ENCODE data around the gene TAF4B.
"Not testable (repeated sequence)": the region's sequence is repeated elsewhere in the genome, so short reads cannot be mapped to it uniquely, and the experiment has no call there.

Gene TAF4B

DNA sequence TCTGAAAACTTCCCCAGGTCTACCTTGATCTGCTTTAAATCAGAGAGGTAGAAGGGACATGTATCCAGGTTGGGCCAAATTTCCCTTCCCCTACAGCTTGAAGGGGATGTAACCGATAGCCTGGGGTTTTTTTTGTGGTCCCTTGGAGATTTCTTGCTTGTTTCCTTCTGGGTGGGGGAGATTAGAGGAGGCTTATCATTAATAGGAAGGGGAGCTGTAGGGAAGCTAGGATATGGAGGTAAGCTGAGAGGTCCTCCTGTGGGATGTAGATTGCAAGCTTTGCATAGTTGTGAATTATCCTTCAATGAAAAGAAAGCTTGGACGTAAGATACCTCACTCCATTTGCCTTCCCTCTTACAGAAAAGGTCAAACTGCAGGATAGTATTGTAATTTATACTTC is 11.1 kb downstream of the TAF4B start:
- not testable (repeated sequence) for FAIRE-seq

GRCh38 chr18:26238718-26239117 is 12.5 kb downstream of the TAF4B start:
- not testable (repeated sequence) for FAIRE-seq

- FAIRE-seq: not testable (repeated sequence)
Measured at GRCh38 chr18:26242392-26242791, 16.1 kb downstream of the TAF4B start.

DNA sequence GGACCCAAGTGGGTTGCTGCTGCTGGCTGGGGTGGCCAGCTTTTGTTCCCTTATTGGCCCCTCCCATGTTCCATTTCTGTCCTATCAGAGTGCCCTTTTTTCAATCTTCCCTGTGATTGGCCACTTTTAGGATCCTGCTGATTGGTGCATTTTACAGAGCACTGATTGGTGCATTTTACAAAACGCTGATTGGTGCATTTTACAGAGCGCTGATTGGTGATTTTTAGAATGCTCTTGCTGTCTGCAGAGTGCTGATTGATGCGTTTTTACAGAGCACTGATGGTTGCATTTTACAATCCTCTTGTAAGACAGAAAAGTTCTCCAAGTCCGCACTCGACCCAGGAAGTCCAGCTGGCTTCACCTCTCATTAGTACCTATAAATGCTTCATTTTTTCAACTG is 19.2 kb downstream of the TAF4B start:
- not testable (repeated sequence) for FAIRE-seq

DNA sequence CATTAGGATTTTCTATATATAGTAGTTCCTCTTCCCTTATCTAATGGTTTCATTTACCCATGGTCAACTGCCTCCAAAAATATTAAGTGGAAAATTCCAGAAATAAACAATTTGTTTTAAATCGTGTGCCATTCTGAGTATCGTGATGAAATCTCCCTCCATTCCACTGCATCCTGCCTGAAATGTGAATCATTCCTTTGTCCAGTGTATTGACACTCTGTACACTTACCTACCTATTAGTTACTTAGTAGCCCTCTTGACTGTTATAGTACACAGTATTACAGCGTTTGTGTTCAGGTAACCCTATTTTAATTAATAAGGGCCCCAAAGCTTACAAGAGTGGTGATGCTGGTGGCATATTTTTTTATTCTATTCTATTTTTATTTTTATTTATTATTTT is 26.2 kb downstream of the TAF4B start:
- no peak for FAIRE-seq

DNA sequence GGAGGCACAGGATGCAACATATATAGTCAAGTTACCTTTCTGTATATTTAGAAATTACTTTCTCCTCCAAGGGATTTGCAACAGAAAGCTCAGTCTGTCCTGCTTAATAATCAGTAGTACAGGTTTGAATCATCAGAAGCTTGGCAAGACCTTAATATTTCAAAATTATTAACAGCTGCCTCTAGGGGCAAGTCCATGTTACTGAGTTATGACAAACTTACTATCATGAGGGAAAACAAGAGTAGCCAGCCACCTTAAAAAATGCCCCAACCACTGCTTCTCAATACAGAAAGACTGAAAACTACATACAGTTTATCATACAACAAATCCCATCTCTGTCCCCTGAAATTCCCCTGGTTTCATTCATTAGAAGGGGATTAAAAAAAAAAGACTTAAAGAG is 28.6 kb downstream of the TAF4B start:
- not testable (repeated sequence) for FAIRE-seq

- no peak for FAIRE-seq
Measured at GRCh38 chr18:26255695-26256622, 29.7 kb downstream of the TAF4B start.

DNA sequence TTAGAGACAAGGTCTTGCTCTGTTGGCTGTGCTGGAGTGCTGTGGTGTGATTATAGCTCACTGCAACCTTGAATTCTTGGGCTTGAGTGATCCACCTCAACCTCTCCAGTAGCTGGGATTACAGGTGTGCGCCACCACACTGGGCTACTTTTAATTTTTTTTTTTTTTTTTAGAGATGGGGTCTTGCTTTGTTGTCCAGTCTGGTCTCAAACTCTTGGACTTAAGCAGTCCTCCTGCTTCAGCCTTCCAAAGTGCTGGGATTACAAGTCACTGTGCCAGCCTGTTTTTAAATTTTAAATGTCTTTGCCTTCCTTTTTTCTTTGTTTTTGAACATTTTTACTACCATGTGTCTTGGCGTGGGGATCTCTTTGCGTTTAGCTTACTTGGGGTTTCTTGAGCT is 32.5 kb downstream of the TAF4B start:
- no peak for FAIRE-seq

GRCh38 chr18:26259416-26259815 is 33.2 kb downstream of the TAF4B start:
- FAIRE-seq: not testable (repeated sequence)

GRCh38 chr18:26262156-26262555 is 35.9 kb downstream of the TAF4B start:
- FAIRE-seq: no peak

- FAIRE-seq: no peak
Measured at GRCh38 chr18:26267357-26267930, 41.2 kb downstream of the TAF4B start.

DNA sequence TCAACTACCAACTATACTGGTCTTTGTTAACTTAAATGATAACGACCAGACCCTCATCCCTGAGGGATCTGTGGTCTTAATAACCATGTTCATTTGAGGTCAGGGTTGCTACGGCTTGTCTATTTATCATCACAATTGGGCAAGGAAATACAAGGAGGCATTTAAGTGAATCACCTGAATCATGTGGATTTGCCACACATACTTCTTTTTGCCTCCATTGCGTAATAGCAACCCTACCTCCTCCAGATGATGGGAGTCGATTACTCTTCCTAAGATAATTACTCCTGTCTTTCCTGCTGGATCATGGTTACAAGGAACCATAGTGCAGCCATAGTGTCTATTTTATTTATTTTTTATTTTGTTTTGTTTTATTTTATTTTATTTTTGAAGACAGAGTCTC is 42.2 kb downstream of the TAF4B start:
- FAIRE-seq: no peak

DNA sequence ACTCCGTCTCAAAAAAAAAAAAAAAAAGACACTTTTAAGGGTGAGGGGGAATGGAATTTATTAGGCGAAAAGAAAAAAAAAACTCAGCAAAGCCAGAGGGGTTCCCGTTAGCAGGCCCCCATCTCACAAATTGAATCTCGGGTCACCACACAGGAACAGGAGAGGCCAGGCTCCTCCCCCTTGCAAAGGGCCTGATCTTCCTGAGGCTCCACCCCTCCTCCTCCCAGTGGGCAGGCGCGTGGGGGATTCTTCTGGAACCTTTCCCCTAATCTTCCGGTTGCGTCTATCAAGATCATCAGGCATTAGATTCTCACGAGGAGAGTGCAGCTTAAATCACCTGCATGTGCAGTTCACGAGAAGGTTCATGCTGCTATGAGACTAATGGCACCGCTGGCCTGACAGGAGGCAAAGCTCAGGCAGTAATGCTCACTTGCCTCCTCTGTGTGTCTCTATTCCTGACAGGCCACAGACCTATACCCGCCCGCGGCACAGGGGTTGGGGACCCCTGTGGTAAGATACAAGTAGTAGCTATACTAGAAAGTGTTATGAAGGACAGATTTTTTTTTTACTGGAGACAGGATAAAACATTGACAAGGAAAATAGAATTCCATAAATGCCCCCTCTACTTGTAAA is 45.8 kb downstream of the TAF4B start:
- no peak for FAIRE-seq

DNA sequence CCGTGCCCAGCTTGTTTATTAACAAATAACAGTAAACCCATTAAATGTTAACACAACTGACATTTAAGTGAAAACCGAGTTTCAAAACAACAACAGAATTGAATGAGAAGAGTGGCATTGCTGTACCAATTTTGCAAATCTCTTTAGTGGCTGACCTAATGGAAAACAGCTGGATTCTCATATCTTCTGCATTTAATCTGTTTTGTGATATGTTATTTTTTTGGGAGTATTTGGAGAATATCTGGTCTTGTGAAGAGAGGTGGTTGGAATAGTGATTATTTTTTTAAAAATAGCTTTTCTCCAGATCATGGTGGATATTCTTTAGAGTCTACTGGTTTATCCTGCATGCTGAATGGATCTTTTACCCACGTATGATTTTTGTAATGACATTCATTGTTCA is 51.1 kb downstream of the TAF4B start:
- FAIRE-seq: no peak

GRCh38 chr18:26279428-26279827 is 53.2 kb downstream of the TAF4B start:
- FAIRE-seq: no peak

- no peak for FAIRE-seq
Measured at GRCh38 chr18:26286008-26286407, 59.8 kb downstream of the TAF4B start.

DNA sequence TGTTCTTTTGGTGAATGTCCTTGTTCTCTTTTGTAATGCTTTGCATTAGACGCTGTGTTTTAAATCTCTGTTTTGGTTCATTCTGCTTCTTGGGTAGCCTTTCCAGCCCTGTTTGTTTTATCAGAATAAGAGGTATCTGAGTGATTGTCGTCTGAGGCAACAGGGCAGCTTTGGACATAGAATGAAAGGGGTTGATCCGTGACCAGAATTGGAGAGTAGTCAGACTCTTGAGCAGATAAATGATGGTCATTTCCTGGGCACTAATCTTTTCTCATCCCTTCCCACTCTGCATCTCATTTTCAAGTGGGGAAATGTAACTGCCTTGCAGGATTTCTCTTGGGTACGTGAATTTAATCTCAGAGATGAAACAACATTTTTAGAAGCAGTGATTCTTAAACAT is 61.4 kb downstream of the TAF4B start:
- FAIRE-seq: no peak

DNA sequence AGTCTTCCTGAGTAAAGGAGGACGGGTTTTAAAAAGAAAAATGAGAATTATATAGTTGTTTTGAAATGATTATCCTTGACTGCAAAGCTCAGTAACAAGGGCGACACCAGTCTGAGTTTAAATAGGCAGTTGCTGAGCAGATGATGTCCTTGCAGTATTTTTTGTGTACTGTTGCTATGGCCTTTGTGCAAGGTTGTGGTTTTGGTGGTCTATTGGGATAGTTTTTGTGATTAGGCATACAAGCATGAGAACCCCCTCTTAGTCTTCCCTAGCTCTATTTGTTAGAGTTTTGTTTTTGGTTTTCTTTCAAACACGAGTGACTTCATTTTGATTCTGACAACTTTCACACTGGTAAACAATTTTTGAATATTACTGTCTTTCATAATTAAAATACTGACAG is 64.1 kb downstream of the TAF4B start:
- FAIRE-seq: no peak

DNA sequence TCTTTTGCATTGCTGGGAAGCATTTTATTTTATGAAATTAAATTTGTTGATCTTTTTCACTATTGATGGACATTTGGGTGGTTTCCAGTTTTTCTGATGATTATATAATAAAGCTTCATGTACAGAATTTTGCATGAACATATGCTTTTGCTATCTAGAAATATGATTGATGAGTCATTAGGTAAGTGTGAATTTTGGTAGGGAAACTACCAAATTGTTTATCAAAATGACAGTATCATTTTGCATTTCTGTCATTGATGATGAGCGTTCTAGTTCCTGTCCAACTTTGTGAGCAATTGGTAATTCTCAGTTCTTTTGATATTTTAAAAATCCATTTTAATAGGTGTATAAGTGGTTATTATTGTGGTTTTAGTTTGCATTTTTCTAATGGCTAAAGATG is 67.7 kb downstream of the TAF4B start:
- no peak for FAIRE-seq

- no peak for FAIRE-seq
Measured at GRCh38 chr18:26298107-26298506, 71.9 kb downstream of the TAF4B start.

DNA sequence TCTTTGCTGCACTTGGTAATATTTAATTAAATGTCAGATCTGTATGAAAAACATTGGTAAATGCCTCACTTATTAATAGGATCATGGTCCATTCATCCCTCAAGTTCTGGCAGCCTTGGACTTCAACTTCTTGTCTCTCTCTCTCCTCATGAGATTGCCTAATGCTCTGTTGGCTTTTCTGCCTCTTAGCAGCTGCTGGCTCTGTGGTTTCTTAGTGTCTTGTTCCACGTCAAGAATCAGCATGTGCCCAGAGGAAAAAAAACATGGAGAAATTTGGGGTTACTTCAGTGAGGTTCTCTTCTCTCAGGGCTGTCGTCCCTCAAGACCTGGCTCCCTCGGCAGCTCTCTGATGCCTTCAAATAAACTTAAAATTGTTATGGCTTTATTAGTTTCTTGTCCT is 75.4 kb downstream of the TAF4B start:
- FAIRE-seq: no peak

DNA sequence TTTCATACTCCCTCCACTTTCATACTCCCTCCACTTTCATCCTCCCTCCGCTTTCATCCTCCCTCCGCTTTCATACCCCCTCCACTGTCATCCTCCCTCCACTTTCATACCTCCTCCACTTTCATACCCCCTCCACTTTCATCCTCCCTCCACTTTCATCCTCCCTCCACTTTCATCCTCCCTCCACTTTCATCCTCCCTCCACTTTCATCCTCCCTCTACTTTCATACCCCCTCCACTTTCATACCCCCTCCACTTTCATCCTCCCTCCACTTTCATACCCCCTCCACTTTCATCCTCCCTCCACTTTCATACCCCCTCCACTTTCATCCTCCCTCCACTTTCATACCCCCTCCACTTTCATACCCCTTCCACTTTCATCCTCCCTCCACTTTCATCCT is 77.0 kb downstream of the TAF4B start:
- not testable (repeated sequence) for FAIRE-seq

DNA sequence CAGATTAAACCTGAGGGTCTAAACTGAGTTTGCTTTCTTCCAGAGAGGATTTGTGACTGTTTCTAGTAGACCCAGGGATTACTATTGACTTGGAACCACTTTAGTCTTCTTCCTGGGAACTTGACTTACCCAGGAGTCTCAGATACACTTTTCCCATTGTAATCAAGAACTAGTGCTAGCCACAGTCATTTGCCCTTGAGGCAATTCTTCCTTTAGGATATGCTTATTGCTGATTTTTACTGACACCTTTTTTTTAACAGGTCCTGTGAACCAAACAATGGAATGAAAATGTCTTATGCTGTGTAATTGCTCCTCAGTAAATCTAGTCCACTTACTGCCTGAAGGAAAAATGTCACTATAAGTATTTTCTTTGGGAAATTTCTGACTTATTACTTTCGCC is 78.3 kb downstream of the TAF4B start:
- no peak for FAIRE-seq

Measured in endometrium (tissue), 2 donors.